ENCODE measurements around the gene RAD9B. TPM values are rescaled to one million over a fixed set of nuclear protein-coding genes. Genes with fewer than 3 reads are reported as not detected.
A peak's percentile ranks its signal among the peaks of the same experiment; 100 is the strongest.

RAD9B gene
- total and polyA plus RNA-seq, 9 of the 15 experiments (the other 6 are each of a cell fraction or from before 2014, with no cell fraction given): 0.05 to 0.83 (median 0.32) TPM

- TF ChIP-seq, protein P1, sequence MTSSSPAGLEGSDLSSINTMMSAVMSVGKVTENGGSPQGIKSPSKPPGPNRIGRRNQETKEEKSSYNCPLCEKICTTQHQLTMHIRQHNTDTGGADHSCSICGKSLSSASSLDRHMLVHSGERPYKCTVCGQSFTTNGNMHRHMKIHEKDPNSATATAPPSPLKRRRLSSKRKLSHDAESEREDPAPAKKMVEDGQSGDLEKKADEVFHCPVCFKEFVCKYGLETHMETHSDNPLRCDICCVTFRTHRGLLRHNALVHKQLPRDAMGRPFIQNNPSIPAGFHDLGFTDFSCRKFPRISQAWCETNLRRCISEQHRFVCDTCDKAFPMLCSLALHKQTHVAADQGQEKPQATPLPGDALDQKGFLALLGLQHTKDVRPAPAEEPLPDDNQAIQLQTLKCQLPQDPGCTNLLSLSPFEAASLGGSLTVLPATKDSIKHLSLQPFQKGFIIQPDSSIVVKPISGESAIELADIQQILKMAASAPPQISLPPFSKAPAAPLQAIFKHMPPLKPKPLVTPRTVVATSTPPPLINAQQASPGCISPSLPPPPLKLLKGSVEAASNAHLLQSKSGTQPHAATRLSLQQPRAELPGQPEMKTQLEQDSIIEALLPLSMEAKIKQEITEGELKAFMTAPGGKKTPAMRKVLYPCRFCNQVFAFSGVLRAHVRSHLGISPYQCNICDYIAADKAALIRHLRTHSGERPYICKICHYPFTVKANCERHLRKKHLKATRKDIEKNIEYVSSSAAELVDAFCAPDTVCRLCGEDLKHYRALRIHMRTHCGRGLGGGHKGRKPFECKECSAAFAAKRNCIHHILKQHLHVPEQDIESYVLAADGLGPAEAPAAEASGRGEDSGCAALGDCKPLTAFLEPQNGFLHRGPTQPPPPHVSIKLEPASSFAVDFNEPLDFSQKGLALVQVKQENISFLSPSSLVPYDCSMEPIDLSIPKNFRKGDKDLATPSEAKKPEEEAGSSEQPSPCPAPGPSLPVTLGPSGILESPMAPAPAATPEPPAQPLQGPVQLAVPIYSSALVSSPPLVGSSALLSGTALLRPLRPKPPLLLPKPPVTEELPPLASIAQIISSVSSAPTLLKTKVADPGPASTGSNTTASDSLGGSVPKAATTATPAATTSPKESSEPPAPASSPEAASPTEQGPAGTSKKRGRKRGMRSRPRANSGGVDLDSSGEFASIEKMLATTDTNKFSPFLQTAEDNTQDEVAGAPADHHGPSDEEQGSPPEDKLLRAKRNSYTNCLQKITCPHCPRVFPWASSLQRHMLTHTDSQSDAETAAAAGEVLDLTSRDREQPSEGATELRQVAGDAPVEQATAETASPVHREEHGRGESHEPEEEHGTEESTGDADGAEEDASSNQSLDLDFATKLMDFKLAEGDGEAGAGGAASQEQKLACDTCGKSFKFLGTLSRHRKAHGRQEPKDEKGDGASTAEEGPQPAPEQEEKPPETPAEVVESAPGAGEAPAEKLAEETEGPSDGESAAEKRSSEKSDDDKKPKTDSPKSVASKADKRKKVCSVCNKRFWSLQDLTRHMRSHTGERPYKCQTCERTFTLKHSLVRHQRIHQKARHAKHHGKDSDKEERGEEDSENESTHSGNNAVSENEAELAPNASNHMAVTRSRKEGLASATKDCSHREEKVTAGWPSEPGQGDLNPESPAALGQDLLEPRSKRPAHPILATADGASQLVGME (CRISPR knock-in tag; IDR thresholded peaks at IDR 0.05): peak; percentile 72; the same call in 1 of the 2 replicates
- TF ChIP-seq KAT2B (IDR thresholded peaks at IDR 0.05; ENCODE audit: low read depth, low read length): no peak
- TF ChIP-seq FOSL1 (tag; conservative IDR thresholded peaks at IDR 0.05): peak; percentile 76
- 0 out of 4 replicates have a peak, but pooled peaks of 1 of the 2 experiments have one; percentile 37 for TF ChIP-seq UBTF (IDR thresholded peaks at IDR 0.05; ENCODE audit: borderline replicate concordance in 1 of 2, low read depth in 2 of 2, low read length in 2 of 2)
- TF ChIP-seq PML (IDR thresholded peaks at IDR 0.05; ENCODE audit: low read length): peak; percentile 68
- TF ChIP-seq ZNF316 (IDR thresholded peaks at IDR 0.05): no peak
- TF ChIP-seq L3MBTL2 (IDR thresholded peaks at IDR 0.05): peak; percentile 39
- TF ChIP-seq ZNF224 (CRISPR knock-in tag; IDR thresholded peaks at IDR 0.05): no peak
- no peak for TF ChIP-seq ZNF133 (CRISPR knock-in tag; IDR thresholded peaks at IDR 0.05)
- 0 out of 2 replicates have a peak, but pooled peaks have one; percentile 52 for TF ChIP-seq CC2D1A (IDR thresholded peaks at IDR 0.05)
- no peak for TF ChIP-seq FOXA1 (IDR thresholded peaks at IDR 0.05; ENCODE audit: borderline replicate concordance)
- peak; percentile 2 to 73; a peak in 1 of 4 replicates for TF ChIP-seq NONO (IDR thresholded peaks at IDR 0.05; ENCODE audit: low read depth in 2 of 2, low read length in 1 of 2)
- no peak for TF ChIP-seq ARID3A (IDR thresholded peaks at IDR 0.05; ENCODE audit: borderline replicate concordance, low read depth, low read length)
- TF ChIP-seq, protein P2, sequence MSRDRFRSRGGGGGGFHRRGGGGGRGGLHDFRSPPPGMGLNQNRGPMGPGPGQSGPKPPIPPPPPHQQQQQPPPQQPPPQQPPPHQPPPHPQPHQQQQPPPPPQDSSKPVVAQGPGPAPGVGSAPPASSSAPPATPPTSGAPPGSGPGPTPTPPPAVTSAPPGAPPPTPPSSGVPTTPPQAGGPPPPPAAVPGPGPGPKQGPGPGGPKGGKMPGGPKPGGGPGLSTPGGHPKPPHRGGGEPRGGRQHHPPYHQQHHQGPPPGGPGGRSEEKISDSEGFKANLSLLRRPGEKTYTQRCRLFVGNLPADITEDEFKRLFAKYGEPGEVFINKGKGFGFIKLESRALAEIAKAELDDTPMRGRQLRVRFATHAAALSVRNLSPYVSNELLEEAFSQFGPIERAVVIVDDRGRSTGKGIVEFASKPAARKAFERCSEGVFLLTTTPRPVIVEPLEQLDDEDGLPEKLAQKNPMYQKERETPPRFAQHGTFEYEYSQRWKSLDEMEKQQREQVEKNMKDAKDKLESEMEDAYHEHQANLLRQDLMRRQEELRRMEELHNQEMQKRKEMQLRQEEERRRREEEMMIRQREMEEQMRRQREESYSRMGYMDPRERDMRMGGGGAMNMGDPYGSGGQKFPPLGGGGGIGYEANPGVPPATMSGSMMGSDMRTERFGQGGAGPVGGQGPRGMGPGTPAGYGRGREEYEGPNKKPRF (IDR thresholded peaks at IDR 0.05; ENCODE audit: low read depth, low read length): no peak
Measured at GRCh38 chr12:110468214-110469048, 33.7 kb upstream of the RAD9B start, which contains the start of the genes FAM216A and GPN3 (continued).

Data from K562 (cell line).